Middle frontal gyrus (tissue), 1 donor: ENCODE measurements around the gene ADAP1.

ENCODE experiments used
- DNase-seq: peaks from one replicate; pipeline ENCODE4 v3.0.0-alpha.2; 2015; ENCODE audit warnings: low spot score; ENCODE audit errors: extremely low spot score

Gene ADAP1

DNA sequence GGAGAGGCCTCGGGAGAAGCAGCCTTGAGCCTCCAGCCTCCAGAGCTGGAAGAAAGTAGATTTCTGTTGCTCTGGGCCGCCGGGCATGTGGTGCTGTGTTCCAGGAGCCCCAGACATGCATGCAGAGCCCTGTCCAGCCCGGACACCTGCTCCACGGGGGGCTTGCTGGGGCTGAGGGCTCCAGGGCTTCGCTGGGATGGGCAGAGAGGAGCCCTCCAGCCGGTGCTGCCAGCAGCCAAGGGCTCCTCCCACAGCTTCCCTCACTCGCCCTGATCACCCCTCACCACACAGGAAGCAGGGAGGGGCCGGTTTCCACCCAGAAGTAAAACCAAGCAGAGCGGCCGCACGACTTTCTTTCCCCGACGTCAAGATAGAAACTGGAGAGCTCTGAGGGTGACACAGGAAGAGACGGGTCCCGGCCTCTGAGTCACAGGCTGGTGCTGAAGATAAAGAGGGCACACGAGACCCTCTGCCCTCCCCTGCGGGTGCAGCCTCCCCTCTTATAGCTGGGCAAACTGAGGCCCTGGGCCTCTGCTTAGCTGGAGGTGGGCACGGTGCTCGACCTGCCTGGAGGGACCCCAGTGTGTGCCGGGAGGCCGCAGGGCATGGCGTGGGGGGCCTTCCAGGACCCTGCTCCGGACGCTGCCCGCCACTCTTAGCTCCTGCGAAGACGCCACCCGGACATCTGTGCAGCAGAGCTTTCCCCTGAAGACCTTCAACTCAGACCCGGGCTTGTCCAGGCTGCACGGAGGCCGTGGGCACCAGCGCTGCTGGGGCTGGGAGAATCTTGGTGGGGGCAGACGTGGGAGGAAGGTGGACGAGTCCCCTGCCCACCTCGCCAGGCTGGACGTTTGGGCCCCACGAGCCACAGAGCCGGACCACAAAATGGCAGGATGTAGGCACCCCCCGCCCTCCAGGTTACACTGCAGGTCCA is 31.1 kb downstream of the ADAP1 start:
- DNase-seq = no peak

DNA sequence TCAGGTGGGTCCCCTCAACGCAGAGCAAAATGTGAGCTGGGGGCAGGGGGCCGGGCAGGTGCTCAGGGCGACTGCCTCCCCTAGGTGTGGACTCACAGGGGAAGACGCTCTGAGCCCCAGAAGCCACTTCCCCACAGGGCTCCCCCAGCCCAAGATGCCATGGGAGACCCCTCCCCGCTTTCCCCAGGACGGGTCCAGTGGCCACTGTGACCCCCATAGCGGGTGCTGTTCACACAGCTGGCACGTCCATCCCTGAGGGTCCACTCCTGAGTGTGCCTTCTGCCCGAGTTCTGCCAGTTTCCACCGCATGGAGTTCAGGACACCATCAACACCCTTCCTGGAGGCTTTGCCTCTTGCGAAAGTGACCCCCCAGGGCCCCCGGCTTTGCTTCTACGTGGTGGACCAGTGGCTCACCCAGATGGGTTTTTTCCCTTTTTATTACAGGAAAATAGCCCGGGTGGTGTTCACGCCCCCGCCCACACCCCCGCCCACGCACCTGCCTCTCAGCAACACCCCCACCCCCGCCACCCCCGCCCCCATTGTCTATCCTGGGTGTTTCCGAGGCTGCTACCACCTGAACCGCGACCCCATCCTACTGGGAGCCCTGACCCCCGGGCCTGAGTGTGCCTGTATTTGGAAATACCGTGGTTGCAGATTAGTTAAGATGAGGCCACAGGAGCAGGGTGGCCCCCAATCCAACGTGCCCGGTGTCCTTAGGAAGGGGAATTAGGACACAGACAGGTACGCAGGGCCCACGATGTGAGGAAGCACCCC is 32.0 kb downstream of the ADAP1 start:
- DNase-seq = no peak

DNA sequence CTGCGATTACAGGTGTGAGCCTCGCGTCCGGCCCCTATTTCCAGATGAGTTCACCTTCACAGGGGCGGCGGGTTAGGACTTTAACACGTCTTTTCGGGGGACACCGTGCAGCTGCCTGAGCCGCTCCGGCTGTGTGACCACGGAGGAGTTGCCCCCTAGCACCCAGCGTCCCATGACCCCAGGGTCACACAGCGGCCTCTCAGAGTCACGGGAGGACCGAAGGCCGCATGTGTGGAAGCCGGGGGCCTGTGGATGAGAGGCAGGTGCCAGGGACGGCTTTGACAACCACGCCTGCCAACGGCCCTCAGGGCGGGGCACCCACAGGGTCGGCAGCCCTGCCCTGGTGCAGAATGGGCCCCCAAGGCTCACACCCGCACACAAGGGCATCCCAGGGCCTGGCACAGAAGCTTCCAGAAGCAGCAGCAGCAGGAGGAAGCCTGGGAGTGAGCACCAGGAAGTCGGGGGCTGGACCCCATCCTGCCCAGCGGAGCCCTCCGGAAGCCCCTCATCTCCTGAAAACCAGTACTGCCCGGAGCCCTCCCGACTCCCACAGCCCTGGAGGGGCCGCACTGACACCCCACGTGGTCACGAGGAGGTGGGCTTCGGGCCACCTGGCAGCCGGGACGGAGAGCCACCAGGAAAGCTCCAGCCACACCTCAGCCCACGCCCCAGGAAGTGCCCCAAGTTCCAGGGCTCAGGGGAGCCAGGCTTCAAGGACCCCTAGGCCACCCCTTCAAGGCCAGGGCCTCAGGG is 32.7 kb downstream of the ADAP1 start:
- no peak for DNase-seq

DNA sequence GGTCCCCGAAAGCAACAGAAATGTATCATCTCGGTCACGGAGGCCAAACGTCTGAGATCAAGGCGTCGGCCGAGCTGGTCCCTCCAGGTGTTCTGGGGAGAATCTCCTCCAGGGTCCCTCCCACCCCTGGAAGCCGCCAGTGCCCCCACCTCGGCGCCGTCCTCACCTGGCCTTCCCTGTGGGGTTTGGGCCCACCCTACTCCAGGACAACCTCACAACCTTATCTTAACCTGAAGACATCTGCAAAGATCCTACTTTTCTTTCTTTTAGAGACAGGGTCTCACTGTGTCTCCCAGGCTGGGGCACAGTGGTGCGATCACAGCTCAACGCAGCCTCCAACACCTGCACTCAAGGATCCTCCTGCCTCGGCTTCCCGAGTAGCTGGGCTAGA is 33.4 kb downstream of the ADAP1 start:
- DNase-seq = no peak

DNA sequence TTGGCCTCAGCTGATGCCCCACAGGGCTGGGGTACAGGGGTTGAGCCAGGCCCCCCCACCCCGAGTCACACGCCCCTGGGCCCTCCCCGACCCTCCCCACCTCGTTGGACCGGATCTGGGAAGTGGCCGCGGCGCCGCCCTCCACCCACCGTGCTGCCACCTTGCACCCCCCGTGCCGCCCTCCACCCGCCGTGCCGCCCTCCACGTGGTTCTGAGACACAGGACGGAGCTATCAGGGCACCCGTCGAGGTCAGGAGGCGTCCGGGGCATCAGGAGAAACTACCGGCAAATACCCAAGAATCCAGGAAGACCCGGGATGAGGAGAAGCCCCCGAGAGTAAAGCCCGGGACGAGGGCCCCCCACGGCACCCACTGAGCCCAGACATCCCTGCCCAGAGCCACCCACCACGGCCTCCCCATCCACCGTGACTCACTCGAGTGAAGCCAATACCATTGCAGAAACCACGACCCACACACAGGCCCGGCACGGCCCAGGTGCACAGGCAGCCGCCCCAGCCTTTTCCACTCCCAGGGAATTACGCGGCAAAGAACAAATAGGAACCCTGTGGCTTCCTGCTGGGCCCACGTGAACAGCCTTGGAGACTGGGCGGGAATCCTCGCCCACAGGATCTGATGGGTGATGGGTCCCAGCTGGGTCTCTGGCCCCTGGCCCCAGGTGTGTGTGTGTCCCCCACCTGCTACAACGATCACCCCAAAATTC is 34.0 kb downstream of the ADAP1 start:
- DNase-seq = no peak

DNA sequence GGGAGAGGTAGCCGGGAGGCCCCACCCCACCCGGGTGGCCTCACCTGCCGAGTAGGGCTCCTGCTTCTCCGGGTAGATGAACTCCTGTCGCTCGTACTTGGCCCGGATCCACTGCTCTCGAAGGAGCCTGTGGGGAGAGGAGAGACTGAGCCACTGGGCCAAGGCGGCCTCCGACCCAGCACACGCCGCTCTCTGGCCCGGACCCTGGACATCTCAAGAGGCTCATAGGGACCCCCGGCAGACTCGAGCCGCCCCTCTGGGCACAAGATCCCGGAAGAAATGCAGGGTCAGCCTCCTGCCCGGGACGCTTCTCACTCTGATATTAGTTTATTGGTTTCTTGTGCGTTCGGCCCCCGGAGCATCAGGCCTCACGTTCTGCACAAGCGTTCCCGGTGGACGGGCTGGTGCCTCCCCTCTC is 34.5 kb downstream of the ADAP1 start:
- no peak for DNase-seq

DNA sequence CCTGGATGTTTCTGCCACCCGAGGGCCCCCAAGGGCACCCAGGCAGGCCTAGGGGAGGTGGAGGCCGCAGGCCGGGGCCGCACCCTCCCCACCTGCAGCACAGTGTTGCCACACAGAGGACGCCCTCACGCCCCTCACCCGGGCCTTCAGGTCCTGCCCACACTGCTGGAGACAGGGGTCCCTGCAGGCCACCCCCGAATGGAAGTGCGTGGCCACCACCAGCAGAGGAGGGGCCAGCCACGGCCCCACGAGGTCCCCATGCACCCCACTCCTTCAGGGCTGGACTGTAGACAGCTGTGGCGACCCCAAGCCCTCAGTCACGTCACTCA is 35.4 kb downstream of the ADAP1 start:
- DNase-seq = no peak

DNA sequence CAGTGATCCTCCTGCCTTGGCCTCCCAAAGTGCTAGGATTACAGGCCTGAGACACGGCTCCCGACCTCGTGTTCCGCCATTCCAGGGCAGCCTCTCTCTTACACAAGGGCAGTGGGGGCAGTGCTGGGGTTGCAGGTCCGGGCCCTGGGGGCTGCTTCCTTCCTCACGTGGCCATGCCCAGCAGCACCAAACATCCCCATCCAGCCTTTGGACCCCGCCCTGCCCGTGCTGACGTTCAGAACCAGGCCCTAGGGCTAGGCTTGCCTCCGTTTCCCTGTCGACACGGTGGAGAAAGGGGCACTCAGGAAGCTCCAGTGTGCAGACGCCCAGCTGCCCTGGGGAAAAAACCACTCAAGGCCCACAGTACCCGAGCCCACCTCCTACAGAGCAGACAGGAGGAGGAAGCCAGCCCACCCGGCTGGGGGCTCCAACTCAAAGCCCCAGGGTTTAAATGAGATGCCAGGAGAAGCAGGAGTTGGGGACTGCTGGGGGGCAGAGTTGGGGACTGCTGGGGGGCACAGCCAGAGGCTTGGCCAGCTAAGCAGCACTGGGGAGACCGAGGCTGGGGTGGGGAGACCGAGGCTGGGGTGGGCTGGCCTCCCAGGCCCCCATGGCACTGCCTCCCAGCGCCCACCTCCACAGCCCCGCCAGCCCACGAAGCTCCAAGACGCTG is 35.9 kb downstream of the ADAP1 start:
- no peak for DNase-seq

DNA sequence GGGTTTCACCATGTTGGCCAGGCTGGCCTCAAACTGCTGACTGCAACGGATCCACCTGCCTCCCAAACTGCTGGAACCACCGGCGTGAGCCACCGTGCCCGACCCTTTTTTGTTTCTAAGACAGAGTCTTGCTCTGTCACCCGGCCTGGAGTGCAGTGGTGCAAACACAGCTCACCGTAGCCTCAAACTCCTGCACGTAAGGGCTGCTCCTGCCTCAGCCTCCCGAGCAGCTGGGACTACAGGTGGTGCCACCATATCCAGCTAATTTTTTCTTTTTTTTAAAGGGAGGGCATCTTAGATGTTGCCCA is 36.4 kb downstream of the ADAP1 start:
- no peak for DNase-seq

DNA sequence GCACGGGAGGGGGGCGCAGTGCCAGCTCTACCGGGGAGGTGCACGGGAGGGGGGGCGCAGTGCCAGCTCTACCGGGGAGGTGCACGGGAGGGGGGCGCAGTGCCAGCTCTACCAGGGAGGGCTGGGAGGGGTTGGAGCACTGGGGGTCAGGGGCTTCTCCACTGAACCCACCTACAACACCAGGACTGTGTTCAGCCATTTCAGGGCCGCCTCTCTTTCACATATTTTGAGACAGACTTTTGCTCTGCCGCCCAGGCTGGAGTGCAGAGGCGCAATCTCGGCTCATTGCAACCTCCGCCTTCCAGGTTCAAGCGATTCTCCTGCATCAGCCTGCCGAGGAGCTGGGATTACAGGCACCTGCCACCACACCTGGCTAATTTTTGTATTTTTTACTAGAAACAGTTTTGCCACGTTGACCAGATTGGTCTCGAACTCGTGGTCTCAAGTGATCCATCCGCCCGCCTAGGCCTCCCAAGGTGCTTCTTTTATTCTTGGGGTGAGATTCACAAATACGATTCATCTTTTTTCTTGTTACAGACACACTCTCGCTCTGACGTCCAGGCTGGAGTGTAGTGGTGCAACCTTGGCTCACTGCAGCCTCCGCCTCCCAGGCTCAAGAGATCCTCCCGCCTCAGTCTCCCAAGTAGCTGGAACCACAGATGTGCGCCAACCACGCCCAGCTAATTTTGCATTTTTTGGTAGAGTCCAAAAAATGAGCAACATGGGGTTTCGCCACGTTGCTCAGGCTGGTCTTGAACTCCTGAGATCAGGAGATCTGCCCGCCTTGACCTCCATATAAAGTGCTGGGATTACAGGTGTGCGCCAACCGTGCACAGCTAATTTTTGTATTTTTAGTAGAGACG is 37.0 kb downstream of the ADAP1 start:
- no peak for DNase-seq

DNA sequence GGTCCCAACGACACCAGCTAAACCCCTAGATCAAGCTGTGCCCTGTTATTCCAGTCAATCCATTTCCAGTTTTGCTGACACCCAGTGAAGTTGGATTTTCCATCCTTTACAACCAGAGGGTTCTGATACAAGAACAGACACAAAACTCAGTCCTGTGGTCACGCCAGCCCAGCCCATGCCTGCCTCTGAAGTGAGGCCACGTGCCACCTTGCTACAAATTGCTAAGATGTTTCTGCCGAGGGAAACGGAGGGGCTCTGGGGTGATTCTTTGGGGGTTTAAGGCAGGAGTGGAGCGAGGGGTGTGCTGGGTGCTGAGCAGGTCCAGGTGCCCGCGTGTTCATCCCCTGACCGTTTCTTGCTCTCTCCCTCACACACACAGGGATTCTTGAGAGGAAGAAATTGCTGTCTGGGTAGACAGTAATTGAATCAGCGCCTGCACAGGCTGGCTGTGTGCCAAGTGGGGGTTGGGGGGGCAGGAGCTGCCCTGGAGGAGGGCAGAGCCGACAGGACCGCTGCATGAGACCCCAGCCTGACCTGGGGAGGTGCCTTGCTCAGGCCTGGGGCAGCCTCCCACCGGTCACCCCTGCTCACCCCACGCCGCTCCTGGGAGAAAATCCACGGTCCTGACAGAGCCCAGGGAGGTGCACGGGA is 38.1 kb downstream of the ADAP1 start:
- DNase-seq = no peak

DNA sequence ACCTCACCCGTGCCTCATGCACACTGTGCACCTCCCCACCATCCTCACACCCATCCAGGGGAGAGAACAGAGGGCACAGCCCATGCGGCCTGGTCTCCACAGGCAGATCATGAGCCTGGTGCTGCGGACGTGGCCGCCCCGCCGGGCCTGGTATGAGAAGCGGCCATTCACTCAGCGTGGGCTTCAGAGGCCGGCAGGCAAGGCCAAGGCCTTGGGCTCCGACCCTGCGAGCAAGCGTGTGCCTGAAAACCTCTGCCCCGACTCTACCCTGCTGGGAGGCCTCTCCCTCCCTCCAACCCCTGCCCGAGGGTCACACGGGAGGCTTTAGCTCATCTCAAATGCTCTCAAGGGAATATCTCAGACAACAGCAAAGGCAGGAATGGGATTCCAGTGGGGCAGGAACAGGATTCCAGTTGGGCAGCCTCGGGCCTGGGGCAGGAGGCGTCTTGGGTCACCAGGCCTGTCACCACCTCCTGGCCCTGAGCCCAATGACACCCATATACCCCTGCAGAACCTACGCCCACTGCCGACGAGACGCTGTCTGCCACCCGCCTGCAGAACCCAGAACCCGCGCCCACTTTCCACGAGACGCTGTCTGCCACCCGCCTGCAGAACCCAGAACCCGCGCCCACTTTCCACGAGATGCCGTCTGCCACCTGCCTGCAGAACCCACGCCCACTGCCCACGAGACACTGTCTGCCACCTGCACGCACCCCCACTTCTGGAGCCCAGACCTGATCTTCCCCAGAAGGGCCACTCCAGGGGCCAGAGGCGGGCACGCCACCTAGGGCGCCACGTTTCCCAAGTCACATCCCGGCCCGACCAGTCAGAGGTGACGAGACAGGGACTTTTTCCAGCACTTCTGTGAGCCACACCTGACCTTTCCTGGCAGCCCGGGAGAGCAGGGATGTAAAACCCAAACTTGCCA is 38.9 kb downstream of the ADAP1 start:
- DNase-seq = no peak

DNA sequence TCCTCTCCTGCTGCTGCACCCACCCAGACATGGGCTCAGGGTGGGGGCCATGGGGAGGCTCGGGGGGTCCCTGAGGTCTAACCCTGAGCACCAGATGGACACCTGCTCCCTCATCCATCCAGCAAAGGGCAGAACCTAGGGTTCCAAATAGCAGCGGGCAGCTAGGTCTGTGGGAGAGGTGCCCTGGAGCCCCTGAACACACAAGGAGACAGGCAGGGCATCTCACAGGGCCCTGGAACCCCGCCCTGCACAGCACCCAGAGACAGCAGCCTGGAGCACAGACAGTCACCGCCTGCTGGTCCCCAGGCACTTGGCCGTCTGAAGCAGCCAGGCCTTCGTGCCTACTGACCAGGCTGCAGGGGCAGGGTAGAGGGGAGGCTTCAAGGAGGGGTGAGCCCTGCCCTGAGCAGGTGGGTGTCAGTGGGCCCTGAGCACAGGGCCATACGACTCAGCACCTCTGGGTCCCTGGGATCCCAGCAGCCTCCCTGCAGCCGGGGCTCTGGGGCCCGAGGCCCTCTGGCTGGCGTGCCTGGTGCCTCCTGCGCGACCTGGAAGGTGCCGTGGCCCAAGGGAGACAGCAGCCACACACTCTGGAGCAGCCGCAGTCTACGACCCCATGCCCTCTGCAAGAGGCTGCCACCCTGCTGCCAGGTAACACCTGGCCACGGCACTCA is 39.8 kb downstream of the ADAP1 start:
- DNase-seq = no peak

DNA sequence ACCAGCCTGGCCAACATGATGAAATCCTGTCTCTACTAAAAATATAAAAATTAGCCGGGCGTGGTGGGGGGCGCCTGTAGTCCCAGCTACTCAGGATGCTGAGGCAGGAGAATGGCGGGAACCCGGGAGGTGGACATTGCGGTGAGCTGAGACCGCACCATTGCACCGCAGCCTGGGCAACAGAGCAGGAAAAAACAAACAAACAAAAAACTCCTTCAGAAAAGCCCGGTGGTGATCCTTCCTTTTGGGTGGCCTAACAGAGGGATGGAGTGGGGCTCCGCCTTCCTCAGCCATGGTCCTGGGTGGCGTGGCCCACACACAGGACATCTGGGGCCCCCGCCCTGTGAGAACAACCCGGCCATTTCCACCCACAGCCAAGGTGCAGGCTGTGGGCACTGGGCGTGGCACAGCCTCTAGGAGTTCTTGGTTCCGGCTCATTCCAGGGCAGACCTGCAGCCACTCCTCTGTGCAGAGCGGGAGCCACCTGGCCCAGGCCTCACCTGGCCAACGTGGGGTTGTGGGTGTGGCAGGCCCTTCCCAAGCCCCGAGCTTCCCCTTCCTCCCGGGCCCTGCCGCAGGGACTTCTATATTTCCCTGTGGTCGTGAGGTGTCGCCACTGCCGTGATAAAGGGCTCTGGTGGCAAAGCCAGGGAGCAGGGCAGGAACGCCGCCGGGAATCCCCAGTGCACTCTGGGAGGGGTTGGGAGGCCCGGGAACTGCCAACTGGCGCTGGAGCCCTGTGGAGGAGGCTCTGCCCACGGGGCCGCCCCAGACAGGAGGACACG is 40.6 kb downstream of the ADAP1 start:
- no peak for DNase-seq

DNA sequence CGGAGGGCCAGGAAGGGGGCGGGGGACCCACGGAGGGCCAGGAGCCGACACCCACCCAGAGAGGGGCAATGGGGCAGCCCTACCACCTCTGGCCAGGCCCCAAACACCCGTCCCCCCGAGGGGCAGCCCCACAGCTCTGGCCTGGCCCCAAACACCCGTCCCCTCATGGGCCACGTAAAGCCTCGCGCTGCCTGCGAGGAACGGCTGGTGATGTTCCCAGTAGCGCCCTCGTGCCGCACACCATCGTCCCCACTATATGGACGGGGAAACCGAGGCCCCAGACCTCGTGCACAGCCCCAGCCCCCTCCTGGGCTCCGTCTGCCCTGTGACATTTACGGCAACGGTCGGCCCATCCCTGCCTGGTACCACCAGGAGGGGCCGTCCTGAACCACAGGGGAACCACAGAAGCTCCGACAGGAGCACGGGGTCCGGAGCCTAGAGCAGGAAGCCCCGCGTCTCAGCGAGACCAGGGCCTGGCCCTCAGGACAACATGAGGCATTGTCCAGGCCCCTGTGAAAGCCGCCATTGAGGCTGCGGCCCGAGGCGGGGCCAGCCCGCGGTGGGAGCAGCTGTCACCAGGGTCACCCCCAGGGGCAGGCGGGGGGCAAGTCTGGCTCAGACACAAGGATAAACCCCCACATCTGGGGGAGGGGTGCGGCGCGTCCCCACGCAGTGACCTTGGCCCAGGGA is 42.5 kb downstream of the ADAP1 start:
- DNase-seq = no peak

DNA sequence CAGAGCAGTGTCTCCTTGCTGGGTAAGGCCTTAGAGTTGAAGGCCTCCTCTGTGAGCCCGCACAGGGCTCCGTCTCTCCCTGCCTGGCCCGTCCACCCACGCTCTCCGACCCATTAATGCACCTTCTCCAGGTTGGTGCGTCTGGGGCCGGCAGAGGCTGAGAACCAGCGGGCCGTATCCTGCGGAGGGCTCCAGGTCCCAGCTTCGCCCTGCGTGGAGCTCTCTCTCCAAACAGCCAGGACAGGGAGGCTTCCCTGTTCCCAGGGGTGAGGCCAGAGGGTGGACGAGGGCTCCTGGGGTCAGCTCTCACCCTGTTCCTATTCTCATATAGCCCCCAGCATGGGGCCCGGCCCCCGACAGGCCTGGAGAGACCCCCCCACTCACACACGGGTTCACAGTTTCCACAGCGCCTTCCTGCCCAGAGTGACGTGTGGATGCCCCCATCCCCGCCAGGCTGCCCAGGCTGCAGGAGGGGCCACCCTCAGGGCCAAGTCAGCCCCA is 43.5 kb downstream of the ADAP1 start:
- no peak for DNase-seq
